Measurements from ENCODE around the gene LTC4S.

LTC4S gene

DNA sequence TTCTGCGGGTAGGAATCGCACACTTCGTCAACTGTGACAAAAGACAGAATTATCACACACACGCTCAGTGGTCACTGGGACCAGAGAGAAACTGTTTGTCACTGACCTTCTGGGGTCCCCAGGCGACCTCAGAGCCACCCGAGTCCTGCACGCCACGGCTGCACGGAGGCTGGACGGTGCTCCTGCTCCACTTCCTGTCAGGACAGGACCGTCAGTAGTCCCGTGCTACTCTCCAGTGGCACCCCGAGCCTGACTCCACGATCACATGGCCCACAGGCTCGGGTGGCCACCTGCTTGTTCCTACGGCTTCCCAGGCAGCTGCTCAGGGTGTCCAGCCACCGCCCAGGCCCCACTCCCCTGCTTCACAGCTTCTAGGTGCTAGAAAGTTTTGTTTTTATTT is 47.0 kb downstream of the LTC4S start:
- Histone ChIP-seq H4K5ac (ENCODE audit: low read length) (no peak overlapping the region), H3K79me1 (ENCODE audit: low read length) (no peaks in the 10 kb centered on the region), H2BK5ac (ENCODE audit: low read length) (no peak overlapping the region), H3K56ac (ENCODE audit: low read length) (no peak overlapping the region), H3K4ac (ENCODE audit: low read depth, low read length) (no peak overlapping the region), H3K9ac (ENCODE audit: low read length) (no peak overlapping the region), H3K18ac (ENCODE audit: low read length) (no peak overlapping the region), H3K23ac (ENCODE audit: low read length) (no peak overlapping the region), H2AK5ac (ENCODE audit: low read length) (no peak overlapping the region), H3K4me2 (ENCODE audit: low read length) (no peak overlapping the region), H2BK15ac (replicated peaks; ENCODE audit: low read depth) (no peak overlapping the region), H3K4me3 (ENCODE audit: low read length) (no peak overlapping the region), H3K4me1 (ENCODE audit: control insufficient read depth, low read depth, low read length) (no peaks in the 10 kb centered on the region), H3K27ac (ENCODE audit: low read depth, low read length) (no peak overlapping the region), H3K36me3 (ENCODE audit: control insufficient read depth, insufficient read depth, low read length) (peaks cover 15% of the 10 kb centered on the region), H3K27me3 (ENCODE audit: insufficient read depth, low read length, poor library complexity) (no peaks in the 10 kb centered on the region), H3K79me2 (ENCODE audit: control insufficient read depth, insufficient read depth, low read length) (no peaks in the 10 kb centered on the region), H2BK120ac (ENCODE audit: low read depth, low read length) (no peak overlapping the region), H4K8ac (ENCODE audit: low read depth, low read length) (no peak overlapping the region)
- no CpG with 5 or more reads among the region's 17 CpGs for WGBS (ENCODE audit: extremely low coverage, insufficient coverage, low lambda C conversion rate)
- DNase-seq = no peak

DNA sequence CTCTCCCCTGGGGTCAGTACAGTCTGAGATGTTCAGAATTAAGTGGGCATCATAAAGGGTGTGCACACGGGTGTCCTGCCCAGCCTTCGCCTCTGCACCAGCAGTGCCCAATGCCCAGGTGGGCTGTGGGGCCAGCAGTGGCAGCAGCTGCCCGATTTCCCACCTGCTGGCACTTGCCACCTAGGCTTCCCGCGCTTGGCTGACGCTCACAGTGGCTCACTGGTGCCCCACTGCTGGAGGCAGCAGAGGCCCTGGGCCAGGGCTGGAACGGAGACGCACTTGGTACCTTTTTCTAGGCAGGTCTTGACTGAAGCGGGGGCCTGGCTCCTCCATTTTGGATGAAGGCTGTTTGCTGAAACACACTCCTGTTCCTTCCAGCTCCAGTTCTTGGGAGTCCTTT is 47.8 kb downstream of the LTC4S start:
- no peak overlapping the region for H3K4me2 ChIP-seq (ENCODE audit: low read length)
- peaks cover 7% of the 10 kb centered on the region for H3K36me3 ChIP-seq (ENCODE audit: control insufficient read depth, insufficient read depth, low read length)
- H3K56ac ChIP-seq (ENCODE audit: low read length) = no peak overlapping the region

More for the DNA sequence above, 47.8 kb downstream of the LTC4S start:
- Histone ChIP-seq H2BK5ac (ENCODE audit: low read length) (no peak overlapping the region), H2BK120ac (ENCODE audit: low read depth, low read length) (no peak overlapping the region), H3K18ac (ENCODE audit: low read length) (no peak overlapping the region), H3K9ac (ENCODE audit: low read length) (no peak overlapping the region), H2BK15ac (replicated peaks; ENCODE audit: low read depth) (no peak overlapping the region), H3K27me3 (ENCODE audit: insufficient read depth, low read length, poor library complexity) (no peaks in the 10 kb centered on the region), H4K8ac (ENCODE audit: low read depth, low read length) (no peak overlapping the region), H3K79me1 (ENCODE audit: low read length) (no peaks in the 10 kb centered on the region), H3K4me1 (ENCODE audit: control insufficient read depth, low read depth, low read length) (no peaks in the 10 kb centered on the region), H3K79me2 (ENCODE audit: control insufficient read depth, insufficient read depth, low read length) (no peaks in the 10 kb centered on the region), H3K4ac (ENCODE audit: low read depth, low read length) (no peak overlapping the region), H2AK5ac (ENCODE audit: low read length) (no peak overlapping the region), H3K27ac (ENCODE audit: low read depth, low read length) (no peak overlapping the region), H3K4me3 (ENCODE audit: low read length) (no peak overlapping the region), H4K5ac (ENCODE audit: low read length) (no peak overlapping the region), H3K23ac (ENCODE audit: low read length) (no peak overlapping the region)
- DNase-seq = no peak
- no CpG with 5 or more reads among the region's 9 CpGs for WGBS (ENCODE audit: extremely low coverage, insufficient coverage, low lambda C conversion rate)

Small RNAs within 50 kb of the gene (small RNA-seq; reads per million reads assigned to genes)
- 0.54 reads per million for gene MIR1229 (ENCODE audit: insufficient read depth)

All from mesendoderm (in vitro differentiated cells).